GM18505 (cell line): ENCODE measurements around the gene WHRN.

Experiments used
- ATAC-seq: cut with Tn5 transposase; IDR thresholded peaks from one replicate; pipeline ENCODE4 v1.9.1; 2021; ENCODE audit not compliant: unreplicated experiment
- POLR2A ChIP-seq: IDR thresholded peaks from 4 replicates; pipeline ENCODE4 v1.6.1; 2011; ENCODE audit warnings: borderline replicate concordance; ENCODE audit not compliant: insufficient read depth, insufficient read length; ENCODE audit errors: extremely low read depth

Gene WHRN

DNA sequence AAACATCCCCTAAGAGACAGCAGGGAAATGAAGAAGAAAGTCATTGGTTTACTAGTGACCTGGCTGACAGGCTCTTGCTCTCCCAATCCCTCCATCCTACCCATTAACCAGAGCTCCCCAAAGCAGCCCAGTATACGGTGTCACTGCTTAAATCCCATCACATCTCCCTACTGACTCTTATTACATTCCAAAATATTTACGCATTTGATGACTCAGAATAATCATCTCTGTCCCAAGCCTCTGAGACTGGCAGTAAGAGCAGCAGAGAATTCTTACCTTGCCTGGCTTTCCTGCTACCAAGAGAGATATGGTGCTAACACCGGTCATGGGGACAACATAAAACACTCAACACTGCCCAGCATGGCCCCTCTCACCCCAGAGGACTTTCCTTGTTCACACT is 20.2 kb upstream of the WHRN start:
- TF ChIP-seq POLR2A, result no peak
- no peak for ATAC-seq

DNA sequence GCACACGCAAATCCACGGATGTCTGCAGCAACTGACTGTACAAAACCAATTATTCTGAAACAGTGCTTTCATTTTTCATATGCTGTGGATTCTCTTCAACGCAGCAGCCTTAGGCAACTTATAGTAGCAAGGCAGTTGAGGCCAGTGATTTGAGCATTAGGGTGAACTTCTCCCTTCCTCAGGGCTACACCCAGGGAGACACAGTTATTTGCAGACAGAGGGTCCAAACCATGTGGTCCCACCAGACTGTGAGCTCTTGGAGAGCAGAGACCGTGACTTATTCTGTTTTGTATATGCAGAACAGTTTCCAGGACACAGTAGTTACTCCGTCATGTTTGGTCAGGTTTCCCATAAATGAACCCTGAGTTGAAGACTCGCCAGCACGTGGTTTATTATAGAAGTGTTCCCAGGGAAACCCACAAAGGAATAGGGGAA is 19.0 kb upstream of the WHRN start:
- no peak for TF ChIP-seq POLR2A
- ATAC-seq, result no peak

DNA sequence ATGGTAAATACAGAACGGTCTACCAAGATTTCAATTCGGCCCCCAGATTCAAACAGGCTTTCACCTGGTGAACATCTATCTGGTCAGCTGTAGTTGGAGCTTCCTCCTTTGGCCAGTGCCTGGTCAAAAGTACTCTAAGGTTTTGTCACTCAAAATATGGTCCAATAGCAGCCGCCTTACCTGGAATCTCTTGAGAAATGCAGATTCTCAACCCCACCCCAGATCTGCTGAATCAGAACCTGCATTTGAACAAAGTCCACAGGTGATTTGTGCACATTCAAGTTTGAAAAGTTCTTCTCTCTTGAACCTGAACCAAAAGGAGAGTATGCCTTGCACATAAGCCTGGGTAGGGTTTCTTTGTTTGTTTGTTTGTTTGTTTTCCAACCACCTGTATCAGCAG is 17.6 kb upstream of the WHRN start:
- ATAC-seq, result no peak
- TF ChIP-seq POLR2A, result no peak

DNA sequence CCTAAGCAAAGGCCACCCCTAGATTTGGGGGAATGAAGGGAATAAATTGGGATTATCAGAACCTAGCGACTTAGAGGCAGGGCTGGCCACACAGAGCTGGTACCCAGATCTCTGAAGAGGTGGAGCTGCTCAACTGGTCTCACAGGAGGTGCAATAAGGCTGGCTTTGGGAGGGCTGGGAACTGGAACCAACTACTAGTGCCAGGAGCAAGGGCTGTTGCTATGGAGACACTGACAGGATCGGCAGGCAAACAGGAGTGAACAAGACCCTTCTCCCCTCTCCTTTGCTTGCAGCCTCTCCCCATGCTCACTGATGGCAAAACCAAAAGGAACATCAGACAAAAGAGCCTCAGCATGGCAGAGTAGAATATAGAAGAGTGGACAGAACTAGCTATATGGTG is 17.0 kb upstream of the WHRN start:
- ATAC-seq, result no peak

DNA sequence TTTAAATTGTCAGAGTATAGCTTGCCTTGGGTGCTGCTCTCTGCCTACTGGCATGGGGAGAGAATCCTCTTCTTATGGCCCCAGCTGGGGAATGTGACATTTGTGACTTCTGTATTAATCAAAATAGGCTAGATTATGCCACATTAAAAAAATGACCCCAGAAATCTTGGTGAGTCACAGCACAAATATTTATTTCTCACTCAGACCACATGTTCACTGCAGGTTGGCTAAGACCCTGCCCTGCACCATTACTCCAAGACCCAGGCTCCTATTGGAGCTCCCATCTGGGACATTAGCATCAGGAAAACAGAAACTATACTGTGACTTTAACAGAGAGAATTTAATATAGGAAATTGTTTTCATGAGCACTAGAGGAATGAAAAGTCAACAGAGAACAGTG is 16.6 kb upstream of the WHRN start:
- ATAC-seq, result no peak
- no peak for TF ChIP-seq POLR2A

More for the DNA sequence above, 17.0 kb upstream of the WHRN start:
- TF ChIP-seq POLR2A, result no peak

DNA sequence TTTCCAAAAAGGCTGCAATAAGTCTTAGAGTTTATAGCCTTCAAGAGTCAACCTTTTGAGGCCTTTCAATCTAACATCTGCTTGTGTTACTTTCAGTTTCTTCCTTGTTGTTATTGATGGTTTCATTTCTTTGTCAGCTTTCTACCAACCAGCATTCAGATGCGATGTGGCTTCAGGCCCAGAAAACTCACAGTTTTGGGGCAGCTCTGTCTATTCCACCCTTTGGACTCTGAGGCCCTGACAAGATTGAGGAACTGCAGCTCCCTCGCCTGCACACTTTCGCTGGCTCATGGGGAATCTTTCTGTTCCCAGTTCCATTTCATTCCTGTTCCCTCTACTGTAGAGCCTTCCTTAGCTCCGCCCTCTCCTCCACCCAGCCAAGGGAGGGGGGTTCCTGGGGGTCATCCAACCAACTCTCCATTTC is 13.3 kb upstream of the WHRN start:
- no peak for ATAC-seq
- no peak for TF ChIP-seq POLR2A

DNA sequence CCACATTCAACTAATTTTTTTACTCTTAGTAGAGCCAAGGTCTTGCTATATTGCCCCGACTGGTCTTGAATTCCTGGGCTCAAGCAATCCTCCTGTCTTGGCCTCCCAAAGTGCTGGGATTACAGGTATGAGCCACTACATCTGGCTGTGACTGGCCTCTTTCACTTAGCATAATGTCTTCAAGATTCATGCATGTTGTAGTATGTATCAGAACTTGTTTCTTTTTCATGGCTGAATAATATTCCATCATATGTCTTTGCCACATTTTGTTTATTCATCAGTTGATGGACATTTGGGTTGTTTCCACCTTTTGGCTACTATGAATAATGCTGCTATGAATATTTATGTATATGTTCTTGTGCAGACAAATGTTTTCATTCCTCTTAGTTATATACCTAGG is 12.8 kb upstream of the WHRN start:
- no peak for ATAC-seq
- no peak for TF ChIP-seq POLR2A

DNA sequence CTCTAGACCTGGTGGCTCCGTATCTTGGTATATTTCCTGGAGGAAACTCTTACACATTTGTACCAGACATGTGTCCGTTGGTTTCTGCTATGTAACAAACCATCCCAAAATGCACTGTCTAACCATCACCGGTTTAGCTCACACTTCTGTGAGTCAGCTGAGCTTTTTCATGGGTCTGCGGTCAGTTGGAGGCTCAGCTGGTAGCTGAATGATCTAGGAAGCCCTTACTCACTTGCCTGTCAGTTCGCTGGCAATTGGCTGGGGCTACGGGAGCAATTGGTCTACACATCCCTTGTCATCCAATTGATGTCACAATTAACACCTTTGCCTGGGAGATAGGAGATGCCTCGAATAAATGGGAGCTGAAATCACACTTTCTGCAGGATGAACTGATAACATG is 11.6 kb upstream of the WHRN start:
- no peak for ATAC-seq
- TF ChIP-seq POLR2A, result no peak

DNA sequence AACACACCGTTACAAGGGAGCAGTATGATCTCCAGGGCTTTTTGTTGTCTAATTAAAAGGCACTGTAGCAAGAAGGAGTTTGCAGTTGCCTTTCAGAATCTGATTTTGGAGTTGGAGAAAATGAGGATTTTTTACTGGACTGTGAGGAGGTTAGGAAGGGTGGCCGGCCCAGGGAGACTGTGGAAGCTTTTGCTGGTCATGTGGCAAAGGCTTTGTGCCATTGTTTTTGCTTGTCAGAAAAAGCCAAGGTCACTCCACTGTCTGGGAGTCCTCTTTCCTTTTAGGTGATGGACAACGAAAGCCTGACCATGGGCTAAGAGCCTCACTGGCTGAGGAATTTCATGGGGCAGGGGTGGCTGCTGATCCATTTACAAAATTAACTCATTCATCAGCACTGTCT is 10.3 kb upstream of the WHRN start:
- no peak for ATAC-seq
- TF ChIP-seq POLR2A, result no peak

DNA sequence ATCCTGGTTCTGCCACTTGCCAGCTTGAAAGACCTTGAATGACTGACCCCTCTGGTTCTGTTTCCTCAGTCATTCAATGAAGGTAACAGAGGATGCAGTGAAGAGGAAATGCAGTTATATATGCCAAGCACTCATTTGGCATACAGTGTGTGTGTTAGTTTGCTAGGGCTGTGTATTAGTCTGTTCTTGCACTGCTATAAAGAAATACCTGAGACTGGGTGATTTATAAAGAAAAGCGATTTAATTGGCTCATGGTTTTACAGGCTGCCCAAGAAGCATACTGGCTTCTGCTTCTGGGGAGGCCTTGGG is 8.6 kb upstream of the WHRN start:
- TF ChIP-seq POLR2A, result no peak

DNA sequence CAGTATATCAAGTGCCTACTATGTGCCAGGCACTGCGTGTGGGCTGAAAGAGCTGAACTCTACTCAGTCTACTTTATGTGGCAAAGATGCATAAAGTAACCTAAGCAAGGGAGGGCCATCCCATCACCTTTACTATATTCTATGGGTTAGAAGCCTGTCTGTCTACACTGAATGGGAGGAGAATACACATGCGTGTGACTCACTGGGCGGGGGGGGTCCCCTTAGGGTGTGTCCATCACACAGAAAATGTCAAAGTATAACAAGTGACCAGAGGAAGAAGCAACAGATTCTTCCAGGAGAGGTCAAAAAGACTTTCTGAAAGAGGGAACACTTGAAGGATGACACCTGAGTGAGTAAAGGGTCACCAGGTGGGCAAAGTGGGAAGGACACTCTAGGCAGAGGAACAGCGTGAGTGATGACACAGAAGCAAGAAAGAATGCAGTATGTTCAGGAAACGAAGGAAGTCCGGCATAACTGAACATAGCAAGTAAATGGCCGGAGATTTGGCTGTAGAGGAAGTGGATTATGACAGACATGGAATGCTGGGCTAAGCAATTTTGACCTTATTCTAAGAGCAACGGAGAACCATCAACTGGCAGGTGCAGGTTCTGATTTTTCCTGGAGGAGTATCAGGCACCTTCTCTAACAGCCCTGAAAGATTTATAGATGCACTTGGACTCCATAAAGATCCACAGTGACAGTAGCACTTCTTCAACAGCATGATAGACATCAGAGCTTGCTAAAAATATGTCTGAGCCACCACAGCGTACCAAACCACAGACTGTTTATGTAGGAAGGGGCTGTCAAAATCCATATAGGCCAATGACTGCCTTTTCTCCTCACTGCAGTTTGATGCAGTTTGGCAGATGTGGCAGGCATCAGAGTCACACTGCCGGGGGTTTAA is 8.0 kb upstream of the WHRN start:
- no peak for TF ChIP-seq POLR2A
- ATAC-seq, result no peak

More for the DNA sequence above, 8.6 kb upstream of the WHRN start:
- no peak for ATAC-seq

DNA sequence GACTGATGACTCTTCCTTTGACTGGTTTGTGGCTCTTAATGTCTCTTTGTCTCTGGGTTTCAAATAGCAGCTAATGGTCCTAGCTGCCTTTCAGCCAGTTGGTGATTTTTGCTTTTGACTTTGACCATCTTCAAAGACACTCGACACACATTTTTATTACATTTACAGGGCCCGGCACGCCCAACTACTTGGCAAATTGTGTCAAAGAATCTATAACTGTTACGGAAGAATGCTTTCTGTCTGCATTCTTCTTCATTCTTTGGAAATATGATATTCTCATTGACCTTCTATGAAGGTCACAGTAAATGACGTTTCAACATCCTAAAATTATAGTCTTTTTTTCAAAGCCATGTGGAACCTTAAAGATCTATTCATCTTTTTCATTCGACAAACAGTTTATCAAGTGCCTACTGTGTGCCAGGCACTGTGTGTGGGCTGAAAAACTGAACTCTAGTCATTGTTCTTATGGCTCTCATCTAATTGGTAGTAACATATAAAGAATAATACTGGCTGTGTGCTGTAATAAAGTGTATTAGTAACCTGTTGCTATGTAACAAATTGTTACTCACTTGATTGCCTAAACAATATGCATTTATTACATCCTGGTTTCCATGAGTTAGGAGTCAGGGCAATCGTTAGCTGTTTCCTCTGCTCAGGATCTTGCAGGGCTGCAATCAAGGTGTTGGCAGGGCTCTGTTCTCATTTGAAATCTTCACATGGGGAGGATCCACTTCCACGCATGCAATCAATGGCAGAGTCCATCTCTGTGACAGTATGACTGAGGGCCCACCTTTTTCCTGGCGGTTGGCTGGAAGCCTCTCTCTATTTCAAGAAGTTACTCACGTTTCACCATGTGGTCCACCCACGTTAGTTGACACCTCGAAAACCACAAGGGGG is 7.0 kb upstream of the WHRN start:
- ATAC-seq, result no peak
- no peak for TF ChIP-seq POLR2A

DNA sequence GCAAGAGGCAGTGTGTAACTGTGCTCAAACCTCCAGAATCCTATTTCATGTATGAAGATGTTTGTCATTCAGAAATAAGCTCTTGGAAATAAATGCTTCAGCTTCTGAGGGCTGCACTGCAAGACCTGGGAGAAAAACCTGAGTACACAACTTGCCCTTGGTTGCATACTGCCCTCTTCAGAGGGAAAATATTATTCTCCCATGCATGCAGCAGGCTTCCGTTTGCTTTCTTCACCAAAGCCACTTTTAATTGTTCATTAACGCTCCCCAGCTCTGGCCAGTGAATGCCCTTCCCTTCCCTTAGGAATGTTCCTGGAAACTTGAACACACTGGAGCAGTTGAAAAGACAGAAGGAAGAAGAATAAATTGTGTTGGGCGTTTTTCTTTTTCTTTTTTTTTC is 2.5 kb upstream of the WHRN start:
- ATAC-seq, result no peak
- no peak for TF ChIP-seq POLR2A

DNA sequence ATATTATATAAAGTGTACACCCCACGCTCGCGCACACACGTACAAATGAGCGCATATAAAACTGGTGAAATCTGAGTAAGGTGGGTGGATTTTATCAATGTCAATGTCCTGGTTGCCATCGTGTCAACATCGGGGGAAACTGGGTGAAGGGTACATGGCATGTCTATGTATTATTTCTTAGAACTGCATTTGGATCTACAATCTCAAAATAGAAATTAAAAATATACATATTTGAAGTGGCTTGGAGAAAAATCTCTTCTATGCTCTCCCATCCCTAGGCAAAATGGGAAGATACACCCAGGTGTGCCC is 763 bp upstream of the WHRN start:
- ATAC-seq, result no peak
- no peak for TF ChIP-seq POLR2A
